ENCODE data around the gene DAPL1. TPM values are rescaled to one million over a fixed set of nuclear protein-coding genes. Genes with fewer than 3 reads are reported as not detected.

The DAPL1 gene
- total and polyA plus RNA-seq, 2 donors (not counting 1 experiment from before 2014, with no cell fraction given), result not detected

GRCh38 chr2:158823486-158824237 lies 28.5 kb downstream of the DAPL1 start:
- H4K20me1 ChIP-seq (ENCODE audit: control insufficient read depth, insufficient read depth, low read length, poor library complexity, severe bottlenecking), result no peaks in the 10 kb centered on the region
- Mint-ChIP-seq H3K27ac (no peak overlapping the region), H3K27me3 (no peaks in the 10 kb centered on the region), H3K9me3 (ENCODE audit: insufficient read depth) (no peaks in the 10 kb centered on the region), H3K4me1 (no peaks in the 10 kb centered on the region), H3K4me3 (no peak overlapping the region)
- no peak overlapping the region for H3K27ac ChIP-seq (ENCODE audit: low read length in 2 of 2)
- no peaks in the 10 kb centered on the region for H3K79me2 ChIP-seq (ENCODE audit: control insufficient read depth, insufficient read depth, low read length)
- CTCF ChIA-PET, result interaction anchor here (0.6 kb wide), 1 partner anchor 10 kb away, joined by 5 read pairs; no protein-coding TSS in a partner anchor
- no peak overlapping the region for H3K4me3 ChIP-seq (ENCODE audit: control extremely low read depth in 1 of 5, extremely low read depth in 1 of 5, insufficient read depth in 1 of 5, low read depth in 2 of 5, low read length in 4 of 5)
- no peaks in the 10 kb centered on the region for H3K4me1 ChIP-seq (ENCODE audit: control insufficient read depth in 2 of 2, insufficient read depth in 2 of 2, low read length in 2 of 2)
- no peak overlapping the region for H2AFZ ChIP-seq (ENCODE audit: insufficient read depth, low read depth, low read length, poor library complexity, severe bottlenecking)
- no peaks in the 10 kb centered on the region for H3K9me3 ChIP-seq (ENCODE audit: control extremely low read depth in 1 of 3, control insufficient read depth in 2 of 3, insufficient read depth in 1 of 3, low read length in 2 of 3)
- no peak for DNase-seq
- H3K36me3 ChIP-seq (replicated peaks in 1 of 2; ENCODE audit: control extremely low read depth in 1 of 2, control insufficient read depth in 1 of 2, extremely low read depth in 1 of 2, insufficient read depth in 2 of 2, low read length in 1 of 2), result no peaks in the 10 kb centered on the region
- ATAC-seq (ENCODE audit: low read depth), result no peak
- WGBS (ENCODE audit: insufficient coverage), result 89% methylated on average over 4 of the region's 10 CpGs
- TF ChIP-seq CTCF (IDR thresholded peaks at IDR 0.05) (no peak), EZH2 (IDR thresholded peaks at IDR 0.05; ENCODE audit: borderline replicate concordance, insufficient read depth, low read depth, low read length, poor library complexity, severe bottlenecking) (no peak)
- no peak overlapping the region for H3K9ac ChIP-seq (ENCODE audit: low read length)
- intact Hi-C loops (cut with micrococcal nuclease), result no loop called here
- H3K27me3 ChIP-seq (replicated peaks in 1 of 4; ENCODE audit: control extremely low read depth in 1 of 4, control insufficient read depth in 3 of 4, insufficient read depth in 4 of 4, low read length in 3 of 4), result no peaks in the 10 kb centered on the region
- no peak overlapping the region for H3K4me2 ChIP-seq (replicated peaks; ENCODE audit: low read depth, low read length, poor library complexity, severe bottlenecking)
- POLR2A ChIA-PET, result no interaction called here

DNA sequence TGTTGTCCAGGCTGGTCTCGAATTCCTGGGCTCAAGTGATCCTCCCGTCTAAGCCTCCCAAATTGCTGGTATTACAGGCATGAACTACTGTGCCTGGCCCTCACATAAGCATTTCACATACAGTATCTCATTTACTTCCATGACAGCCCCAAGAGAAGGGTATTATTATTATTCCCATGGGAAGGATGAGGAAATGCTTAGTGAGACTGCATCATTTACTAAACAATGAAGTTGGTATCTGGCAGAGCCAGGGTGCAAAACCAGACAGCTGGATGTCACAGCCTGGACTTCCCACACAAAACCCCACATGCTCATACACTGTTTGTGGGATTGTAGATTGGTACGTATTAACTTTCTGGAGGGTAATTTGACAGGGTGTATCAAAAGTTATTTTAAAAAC lies 29.9 kb downstream of the DAPL1 start:
- ATAC-seq (ENCODE audit: low read depth) (no peak), DNase-seq (no peak)
- WGBS (ENCODE audit: insufficient coverage), result 90% methylated on average over 2 of the region's 3 CpGs
- Histone ChIP-seq H3K27ac (ENCODE audit: low read length in 2 of 2) (no peak overlapping the region), H3K9ac (ENCODE audit: low read length) (no peak overlapping the region), H3K79me2 (ENCODE audit: control insufficient read depth, insufficient read depth, low read length) (no peaks in the 10 kb centered on the region), H4K20me1 (ENCODE audit: control insufficient read depth, insufficient read depth, low read length, poor library complexity, severe bottlenecking) (no peaks in the 10 kb centered on the region), H3K4me1 (ENCODE audit: control insufficient read depth in 2 of 2, insufficient read depth in 2 of 2, low read length in 2 of 2) (no peaks in the 10 kb centered on the region), H3K4me3 (ENCODE audit: control extremely low read depth in 1 of 5, extremely low read depth in 1 of 5, insufficient read depth in 1 of 5, low read depth in 2 of 5, low read length in 4 of 5) (no peak overlapping the region), H2AFZ (ENCODE audit: insufficient read depth, low read depth, low read length, poor library complexity, severe bottlenecking) (no peak overlapping the region), H3K9me3 (ENCODE audit: control extremely low read depth in 1 of 3, control insufficient read depth in 2 of 3, insufficient read depth in 1 of 3, low read length in 2 of 3) (no peaks in the 10 kb centered on the region), H3K27me3 (replicated peaks in 1 of 4; ENCODE audit: control extremely low read depth in 1 of 4, control insufficient read depth in 3 of 4, insufficient read depth in 4 of 4, low read length in 3 of 4) (peaks cover 0 to 3% (median 0%) of the 10 kb centered on the region in 4 experiments), H3K36me3 (replicated peaks in 1 of 2; ENCODE audit: control extremely low read depth in 1 of 2, control insufficient read depth in 1 of 2, extremely low read depth in 1 of 2, insufficient read depth in 2 of 2, low read length in 1 of 2) (no peaks in the 10 kb centered on the region), H3K4me2 (replicated peaks; ENCODE audit: low read depth, low read length, poor library complexity, severe bottlenecking) (no peak overlapping the region)
- no peaks in the 10 kb centered on the region for H3K4me1 Mint-ChIP-seq
- POLR2A ChIA-PET, result no interaction called here
- intact Hi-C loops (cut with micrococcal nuclease), result no loop called here
- H3K27me3 Mint-ChIP-seq, result peaks cover 5% of the 10 kb centered on the region
- no peaks in the 10 kb centered on the region for H3K9me3 Mint-ChIP-seq (ENCODE audit: insufficient read depth)
- TF ChIP-seq EZH2 (IDR thresholded peaks at IDR 0.05; ENCODE audit: borderline replicate concordance, insufficient read depth, low read depth, low read length, poor library complexity, severe bottlenecking) (no peak), CTCF (IDR thresholded peaks at IDR 0.05) (no peak)
- H3K4me3 Mint-ChIP-seq, result no peak overlapping the region
- H3K27ac Mint-ChIP-seq, result no peak overlapping the region
- CTCF ChIA-PET, result no interaction called here

Data from B cell (primary cell).